ENCODE results near the gene RAPGEF2.

Gene RAPGEF2

DNA sequence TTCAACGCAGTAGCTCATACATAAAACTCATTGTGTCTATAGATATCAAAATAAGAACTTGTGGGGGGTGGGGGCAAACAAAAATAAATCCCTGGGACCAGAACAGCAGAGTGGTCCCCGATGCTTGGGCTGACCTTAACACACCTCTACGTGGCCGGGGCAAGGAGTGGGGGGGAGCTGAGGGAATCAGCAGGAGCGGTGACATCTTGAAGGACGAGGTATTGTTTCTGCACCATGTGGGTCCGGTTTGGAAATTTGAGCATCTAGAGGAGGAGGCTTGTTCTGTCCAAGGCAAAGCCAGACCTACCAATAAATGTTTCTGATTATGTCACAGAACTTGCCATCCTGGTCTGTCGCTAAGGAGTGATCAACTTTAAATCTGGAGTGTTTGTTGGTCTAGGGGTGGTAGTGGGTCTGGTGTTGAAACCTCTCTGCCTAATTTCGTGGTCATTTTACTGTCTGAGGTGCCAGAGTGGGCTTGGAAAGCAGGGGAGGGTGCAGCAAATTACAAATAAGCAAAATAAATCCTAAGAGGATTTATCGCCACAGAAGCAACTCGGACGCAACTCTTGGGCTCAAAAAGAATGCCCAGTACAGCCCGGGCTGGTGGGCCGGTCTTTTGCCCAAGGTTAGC is 774 bp upstream of the RAPGEF2 start:
- DNase-seq (ENCODE audit: insufficient read length, low spot score) (no peak), FAIRE-seq (no peak)
- TF ChIP-seq, protein P1, sequence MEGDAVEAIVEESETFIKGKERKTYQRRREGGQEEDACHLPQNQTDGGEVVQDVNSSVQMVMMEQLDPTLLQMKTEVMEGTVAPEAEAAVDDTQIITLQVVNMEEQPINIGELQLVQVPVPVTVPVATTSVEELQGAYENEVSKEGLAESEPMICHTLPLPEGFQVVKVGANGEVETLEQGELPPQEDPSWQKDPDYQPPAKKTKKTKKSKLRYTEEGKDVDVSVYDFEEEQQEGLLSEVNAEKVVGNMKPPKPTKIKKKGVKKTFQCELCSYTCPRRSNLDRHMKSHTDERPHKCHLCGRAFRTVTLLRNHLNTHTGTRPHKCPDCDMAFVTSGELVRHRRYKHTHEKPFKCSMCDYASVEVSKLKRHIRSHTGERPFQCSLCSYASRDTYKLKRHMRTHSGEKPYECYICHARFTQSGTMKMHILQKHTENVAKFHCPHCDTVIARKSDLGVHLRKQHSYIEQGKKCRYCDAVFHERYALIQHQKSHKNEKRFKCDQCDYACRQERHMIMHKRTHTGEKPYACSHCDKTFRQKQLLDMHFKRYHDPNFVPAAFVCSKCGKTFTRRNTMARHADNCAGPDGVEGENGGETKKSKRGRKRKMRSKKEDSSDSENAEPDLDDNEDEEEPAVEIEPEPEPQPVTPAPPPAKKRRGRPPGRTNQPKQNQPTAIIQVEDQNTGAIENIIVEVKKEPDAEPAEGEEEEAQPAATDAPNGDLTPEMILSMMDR (IDR thresholded peaks at IDR 0.05; ENCODE audit: insufficient read depth, missing control alignments) = no peak

GRCh38 chr4:159103384-159103990 is 608 bp downstream of the RAPGEF2 start:
- FAIRE-seq (no peak), DNase-seq (ENCODE audit: insufficient read length, low spot score) (no peak)
- TF ChIP-seq, protein P1 (IDR thresholded peaks at IDR 0.05; ENCODE audit: insufficient read depth, missing control alignments) = no peak

GRCh38 chr4:159104694-159105414 is 2.0 kb downstream of the RAPGEF2 start:
- peak; percentile 87 for FAIRE-seq
- TF ChIP-seq, protein P1 (IDR thresholded peaks at IDR 0.05; ENCODE audit: insufficient read depth, missing control alignments) = no peak
- no peak for DNase-seq (ENCODE audit: insufficient read length, low spot score)

DNA sequence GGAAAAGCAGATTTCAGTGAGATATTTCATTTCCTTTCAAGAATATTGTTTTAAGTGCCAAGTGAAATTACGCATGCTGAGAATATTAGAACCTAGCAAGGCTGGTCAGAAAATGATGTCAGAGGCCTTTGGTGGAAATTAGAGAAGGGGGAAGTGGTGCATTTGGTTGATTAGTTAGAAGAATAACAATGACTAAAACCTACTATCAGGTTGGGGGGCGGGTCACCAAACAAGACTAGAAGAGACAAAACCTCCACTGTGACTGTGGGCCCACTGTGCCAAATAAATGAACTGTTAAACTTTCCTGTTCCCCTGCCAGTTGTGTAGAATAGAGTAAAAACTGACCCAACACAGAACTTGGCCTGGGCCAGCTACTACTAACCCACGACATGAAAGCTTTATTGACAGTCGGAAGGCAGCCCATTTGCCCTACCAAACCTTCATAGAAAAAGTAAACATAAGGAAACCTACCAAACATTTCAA is 2.9 kb downstream of the RAPGEF2 start:
- TF ChIP-seq, protein P1 (IDR thresholded peaks at IDR 0.05; ENCODE audit: insufficient read depth, missing control alignments) = no peak
- no peak for DNase-seq (ENCODE audit: insufficient read length, low spot score)
- FAIRE-seq = peak; percentile 64

GRCh38 chr4:159106636-159107035 is 3.8 kb downstream of the RAPGEF2 start:
- peak; percentile 6 for FAIRE-seq
- TF ChIP-seq, protein P1 (IDR thresholded peaks at IDR 0.05; ENCODE audit: insufficient read depth, missing control alignments) = no peak
- DNase-seq (ENCODE audit: insufficient read length, low spot score) = no peak

DNA sequence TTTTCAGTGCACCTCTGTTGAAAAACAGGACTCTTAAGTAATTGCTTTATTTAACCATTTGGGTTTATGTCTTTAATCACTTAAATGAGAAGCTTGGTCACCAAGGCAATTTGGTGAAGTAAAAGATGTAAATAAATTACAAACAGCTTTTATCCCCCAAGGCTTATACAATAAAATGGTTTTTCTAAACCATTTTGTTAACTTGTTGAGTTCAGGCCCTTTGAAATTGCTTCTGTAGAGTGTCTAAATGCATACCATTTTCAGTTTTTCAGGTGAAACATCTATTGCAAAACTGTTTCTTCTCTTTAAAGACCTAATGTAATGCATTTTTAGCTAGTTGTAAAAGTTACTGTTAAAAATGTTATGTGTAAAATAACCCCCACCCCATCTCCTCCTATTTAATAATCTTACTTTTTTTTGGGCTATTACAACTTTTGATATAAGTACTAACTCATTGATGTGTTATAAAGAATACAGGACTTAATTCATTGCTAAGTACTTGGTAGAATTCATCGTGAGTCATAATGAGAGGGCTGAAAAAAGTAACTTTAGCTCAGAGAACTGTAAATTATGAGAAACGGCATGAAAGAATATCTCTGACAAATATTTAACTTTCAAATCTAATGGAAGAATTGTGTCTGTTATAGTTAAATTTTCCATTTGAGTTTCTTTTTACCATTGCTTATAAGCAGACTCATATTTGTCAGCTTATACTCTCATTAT is 4.5 kb downstream of the RAPGEF2 start:
- DNase-seq (ENCODE audit: insufficient read length, low spot score) (no peak), FAIRE-seq (no peak)
- TF ChIP-seq, protein P1 (IDR thresholded peaks at IDR 0.05; ENCODE audit: insufficient read depth, missing control alignments) = no peak

Data from D721Med (cell line).